Measurements from ENCODE around the gene TMEM223. TPM values are rescaled to one million over a fixed set of nuclear protein-coding genes. Genes with fewer than 3 reads are reported as not detected.

Gene TMEM223
- polyA plus RNA-seq, 2 donors, result 13.8 to 19.7 TPM

Other genes with a start within 250 kb of the TMEM223 start
- 100 to 1,000 TPM; 168 to 195 TPM for gene AHNAK, start 245.2 kb downstream of the TMEM223 start, polyA plus RNA-seq
- gene EEF1G, start 218.1 kb downstream of the TMEM223 start, polyA plus RNA-seq, result 1,000 to 10,000 TPM in 1 of 2 donors, 100 to 1,000 TPM in 1; 884 to 1,495 TPM
- gene TUT1, start 200.5 kb downstream of the TMEM223 start, polyA plus RNA-seq, result 10 to 100 TPM in 1 of 2 donors, 1 to 10 TPM in 1; 9.0 to 15.2 TPM
- gene MTA2, start 190.1 kb downstream of the TMEM223 start, polyA plus RNA-seq, result 10 to 100 TPM; 76.2 to 90.4 TPM
- gene EML3, start 179.2 kb downstream of the TMEM223 start, polyA plus RNA-seq, result 100 to 1,000 TPM in 1 of 2 donors, 10 to 100 TPM in 1; 79.0 to 107 TPM
- 10 to 100 TPM in 1 of 2 donors, 1 to 10 TPM in 1; 7.4 to 10.5 TPM for gene ROM1, start 178.7 kb downstream of the TMEM223 start, polyA plus RNA-seq
- gene B3GAT3, start 170.0 kb downstream of the TMEM223 start, polyA plus RNA-seq, result 10 to 100 TPM; 14.9 to 25.4 TPM
- gene GANAB, start 145.4 kb downstream of the TMEM223 start, polyA plus RNA-seq, result 10 to 100 TPM; 59.8 to 71.6 TPM
- 10 to 100 TPM in 1 of 2 donors, 1 to 10 TPM in 1; 4.8 to 10.1 TPM for gene INTS5, start 138.7 kb downstream of the TMEM223 start, polyA plus RNA-seq
- gene C11orf98, start 126.8 kb downstream of the TMEM223 start, polyA plus RNA-seq, result 10 to 100 TPM; 71.9 to 96.9 TPM
- 10 to 100 TPM; 15.4 to 32.2 TPM for gene CSKMT, start 126.7 kb downstream of the TMEM223 start, polyA plus RNA-seq
- 10 to 100 TPM; 16.5 to 23.2 TPM for gene UQCC3, start 120.3 kb downstream of the TMEM223 start, polyA plus RNA-seq
- 1 to 10 TPM; 2.7 to 5.2 TPM for gene LBHD1, start 119.7 kb downstream of the TMEM223 start, polyA plus RNA-seq
- gene UBXN1, start 112.9 kb downstream of the TMEM223 start, polyA plus RNA-seq, result 100 to 1,000 TPM; 109 to 127 TPM
- gene LRRN4CL, start 102.5 kb downstream of the TMEM223 start, polyA plus RNA-seq, result 1 to 10 TPM; 1.4 to 2.4 TPM
- gene BSCL2, start 84.6 kb downstream of the TMEM223 start, polyA plus RNA-seq, result 10 to 100 TPM; 33.9 to 58.9 TPM
- under 1 TPM; 0.04 to 0.24 TPM for gene GNG3, start 84.3 kb downstream of the TMEM223 start, polyA plus RNA-seq
- gene HNRNPUL2, start 64.5 kb downstream of the TMEM223 start, polyA plus RNA-seq, result 10 to 100 TPM; 27.5 to 27.9 TPM
- 10 to 100 TPM; 13.3 to 31.1 TPM for gene TTC9C, start 63.5 kb downstream of the TMEM223 start, polyA plus RNA-seq
- 1 to 10 TPM; 1.9 to 4.0 TPM for gene ZBTB3, start 37.8 kb downstream of the TMEM223 start, polyA plus RNA-seq
- gene POLR2G, start 30.4 kb downstream of the TMEM223 start, polyA plus RNA-seq, result 10 to 100 TPM; 43.2 to 94.0 TPM
- 10 to 100 TPM; 17.0 to 21.6 TPM for gene TAF6L, start 20.6 kb downstream of the TMEM223 start, polyA plus RNA-seq
- 10 to 100 TPM; 30.5 to 41.2 TPM for gene TMEM179B, start 4.6 kb downstream of the TMEM223 start, polyA plus RNA-seq
- gene NXF1, start 13.4 kb upstream of the TMEM223 start, polyA plus RNA-seq, result 10 to 100 TPM; 77.9 to 84.7 TPM
- 10 to 100 TPM; 14.5 to 25.2 TPM for gene STX5, start 40.0 kb upstream of the TMEM223 start, polyA plus RNA-seq
- not detected for gene TEX54, start 40.8 kb upstream of the TMEM223 start, polyA plus RNA-seq
- gene WDR74, start 47.6 kb upstream of the TMEM223 start, polyA plus RNA-seq, result 10 to 100 TPM; 44.0 to 44.6 TPM
- gene SLC3A2, start 88.9 kb upstream of the TMEM223 start, polyA plus RNA-seq, result 100 to 1,000 TPM in 1 of 2 donors, 10 to 100 TPM in 1; 90.5 to 146 TPM
- under 1 TPM in 1 of 2 donors, not detected in 1; 0.01 TPM for gene CHRM1, start 129.4 kb upstream of the TMEM223 start, polyA plus RNA-seq
- gene SLC22A6, start 193.0 kb upstream of the TMEM223 start, polyA plus RNA-seq, result not detected
- gene SLC22A8, start 223.8 kb upstream of the TMEM223 start, polyA plus RNA-seq, result not detected